Measurements from ENCODE around the gene ALKBH6.
A peak's percentile ranks its signal among the peaks of the same experiment; 100 is the strongest.
"Not testable (repeated sequence)": the region's sequence is repeated elsewhere in the genome, so short reads cannot be mapped to it uniquely, and the experiment has no call there.

The ALKBH6 gene

DNA sequence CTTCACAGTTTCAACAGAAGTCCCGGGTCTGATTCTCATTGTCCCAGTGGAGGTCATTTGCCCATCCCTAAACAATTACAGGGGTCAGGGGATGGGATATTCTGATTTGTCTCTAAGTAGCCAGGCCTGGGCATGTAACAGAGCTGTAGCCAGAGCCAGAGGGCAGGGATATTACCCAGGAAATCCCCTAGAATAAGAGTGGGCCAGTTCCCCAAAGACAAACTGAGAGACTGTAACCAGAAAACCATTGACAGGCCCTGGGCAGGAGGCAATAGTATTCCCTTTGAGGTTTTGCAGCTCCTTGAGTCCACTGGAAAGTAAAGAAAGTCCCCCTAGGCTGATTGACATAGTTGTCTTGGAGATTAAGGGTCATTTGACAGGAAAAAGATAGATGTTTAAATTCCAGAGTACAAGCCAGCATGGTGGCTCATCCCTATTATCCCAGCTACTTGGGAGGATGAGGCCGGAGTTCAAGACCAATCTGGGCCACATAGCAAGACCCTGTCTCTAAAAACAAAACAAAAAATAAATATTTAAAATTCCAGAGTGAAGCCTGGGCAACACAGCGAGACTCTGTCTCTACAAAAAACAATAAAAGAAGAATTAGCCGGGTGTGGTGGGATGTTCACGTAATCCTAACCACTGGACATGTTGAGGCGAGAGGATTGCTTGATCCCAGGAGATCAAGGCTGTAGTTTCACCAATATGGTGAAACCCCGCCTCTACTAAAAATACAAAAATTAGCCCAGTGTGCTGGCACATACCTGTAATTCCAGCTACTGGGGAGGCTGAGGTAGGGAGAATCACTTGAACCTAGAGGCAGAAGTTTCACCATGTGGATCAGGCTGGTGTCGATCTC is 20.9 kb downstream of the ALKBH6 start:
- no peak for DNase-seq

DNA sequence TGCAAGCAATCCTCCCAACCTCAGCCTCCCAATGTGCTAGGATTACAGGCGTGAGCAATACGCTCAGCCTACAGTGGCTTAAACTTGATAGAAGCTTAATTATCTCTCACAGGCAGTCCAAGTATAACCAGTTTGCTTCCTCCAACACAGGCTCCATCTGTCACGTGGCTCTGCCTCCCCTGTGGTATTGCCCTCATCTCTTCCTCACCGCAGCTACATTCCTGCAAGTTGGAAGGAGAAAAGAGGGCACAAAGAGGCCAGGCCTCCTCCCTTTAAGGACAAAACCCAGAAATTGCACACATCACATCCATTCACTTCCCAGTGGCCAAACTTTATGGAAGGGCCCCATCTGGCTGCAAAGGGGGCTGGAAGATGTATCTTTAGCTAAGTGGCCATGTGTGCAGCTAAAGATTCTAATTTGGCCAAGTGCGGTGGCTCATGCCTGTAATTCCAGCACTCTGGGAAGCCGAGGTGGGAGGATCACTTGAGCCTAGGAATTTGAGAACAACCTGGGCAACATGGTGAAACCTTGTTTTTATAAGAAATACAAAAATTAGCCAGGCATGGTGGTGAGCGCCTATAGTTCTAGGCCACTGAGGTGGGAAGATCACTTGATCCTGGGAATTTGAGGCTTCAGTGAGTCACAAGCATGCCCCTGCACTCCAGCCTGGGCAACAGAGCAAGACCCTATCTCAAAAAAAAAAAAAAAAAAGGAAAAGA is 22.1 kb downstream of the ALKBH6 start:
- no peak for DNase-seq

DNA sequence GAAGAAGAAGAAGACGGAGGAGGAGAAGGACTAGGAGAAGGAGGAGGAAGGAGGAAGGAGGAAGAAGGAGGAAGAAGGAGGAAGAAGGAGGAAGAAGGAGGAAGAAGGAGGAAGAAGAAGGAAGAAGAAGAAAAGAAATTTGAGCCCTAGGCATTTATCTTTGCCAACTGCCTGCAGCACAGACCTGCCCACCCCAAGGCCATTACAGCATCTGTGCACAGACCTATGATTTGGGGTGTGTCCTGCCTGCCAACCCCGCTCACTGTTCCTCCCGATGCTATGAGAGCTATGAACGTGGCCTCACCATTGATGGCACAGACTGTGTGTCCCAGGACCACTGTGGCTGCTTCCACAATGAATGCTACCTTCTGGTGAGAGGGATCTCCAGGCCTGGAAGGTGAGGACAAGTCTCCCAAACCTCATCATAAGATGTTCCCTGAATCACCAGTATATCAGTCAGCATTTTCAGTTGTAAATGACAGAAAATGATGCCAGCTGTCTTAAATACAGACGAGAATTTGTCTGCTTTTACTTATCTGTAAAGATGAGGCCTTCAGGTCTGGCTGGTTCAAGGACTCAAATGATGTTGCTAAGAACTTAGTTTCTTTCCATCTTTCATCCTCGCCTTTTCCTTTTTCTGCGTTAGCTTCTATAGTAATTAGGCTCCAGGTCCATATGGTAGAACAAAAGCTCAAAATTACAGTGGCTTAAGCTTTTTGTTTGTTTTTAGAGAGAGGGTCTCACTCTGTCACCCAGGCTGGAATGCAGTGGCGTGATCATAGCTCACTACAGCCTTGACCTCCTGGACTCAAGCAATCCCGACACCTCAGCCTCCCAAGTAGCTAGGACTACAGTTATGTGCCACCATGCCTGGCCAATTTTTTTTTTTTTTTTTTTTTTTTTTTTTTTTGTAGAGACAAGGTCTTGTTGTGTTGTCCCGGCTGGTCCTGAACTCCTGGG is 23.0 kb downstream of the ALKBH6 start:
- no peak for DNase-seq

DNA sequence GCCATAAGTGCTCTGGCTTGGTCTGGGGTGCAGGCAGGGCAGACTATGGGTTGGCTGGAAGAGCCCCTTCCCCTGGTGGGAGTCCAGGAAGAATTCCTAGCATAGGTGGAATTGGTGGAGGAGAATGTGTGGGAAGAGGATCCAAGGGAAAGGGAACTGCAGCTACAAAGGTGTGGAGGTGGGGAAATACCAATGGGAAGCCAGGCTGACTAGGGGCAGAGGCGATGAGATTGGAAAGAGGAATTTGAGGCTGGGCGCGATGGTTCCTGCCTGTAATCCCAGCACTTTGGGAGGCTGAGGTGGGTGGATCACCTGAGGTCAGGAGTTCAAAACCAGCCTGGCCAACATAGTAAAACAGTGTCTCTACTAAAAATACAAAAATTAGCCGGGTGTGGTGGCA is 23.9 kb downstream of the ALKBH6 start:
- DNase-seq, result no peak

DNA sequence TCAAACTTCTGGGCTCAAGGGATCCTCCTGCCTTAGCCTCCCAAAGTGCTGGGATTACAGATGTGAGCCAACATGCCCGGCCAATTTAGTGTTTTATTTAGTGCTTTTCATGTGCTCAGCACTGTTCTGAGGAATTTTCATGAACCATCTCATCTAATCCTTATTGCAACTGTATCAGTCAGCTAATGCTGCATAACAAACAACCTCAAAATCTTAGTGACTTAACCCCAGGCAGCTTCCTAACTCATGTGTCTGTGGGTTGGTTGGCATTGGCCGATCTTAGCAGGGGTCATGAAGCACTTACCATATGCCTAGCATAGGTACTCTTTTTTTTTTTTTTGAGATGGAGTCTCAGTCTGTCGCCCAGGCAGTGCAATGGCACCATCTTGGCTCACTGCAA is 25.2 kb downstream of the ALKBH6 start:
- DNase-seq, result no peak

DNA sequence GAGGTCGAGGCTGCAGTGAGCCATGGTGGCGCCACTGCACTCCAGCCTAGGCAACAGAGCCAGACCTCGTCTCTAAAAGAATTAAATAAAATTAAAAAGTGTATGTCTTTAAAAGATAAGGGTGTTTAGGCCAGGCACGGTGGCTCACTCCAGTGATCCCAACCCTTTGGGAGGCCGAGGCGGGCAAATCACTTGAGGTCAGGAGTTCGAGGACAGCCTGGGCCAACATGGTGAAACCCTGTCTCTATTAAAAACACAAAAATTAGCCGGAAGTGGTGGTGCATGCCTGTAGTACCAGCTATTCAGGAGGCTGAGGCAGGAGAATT is 26.5 kb downstream of the ALKBH6 start:
- DNase-seq, result no peak

DNA sequence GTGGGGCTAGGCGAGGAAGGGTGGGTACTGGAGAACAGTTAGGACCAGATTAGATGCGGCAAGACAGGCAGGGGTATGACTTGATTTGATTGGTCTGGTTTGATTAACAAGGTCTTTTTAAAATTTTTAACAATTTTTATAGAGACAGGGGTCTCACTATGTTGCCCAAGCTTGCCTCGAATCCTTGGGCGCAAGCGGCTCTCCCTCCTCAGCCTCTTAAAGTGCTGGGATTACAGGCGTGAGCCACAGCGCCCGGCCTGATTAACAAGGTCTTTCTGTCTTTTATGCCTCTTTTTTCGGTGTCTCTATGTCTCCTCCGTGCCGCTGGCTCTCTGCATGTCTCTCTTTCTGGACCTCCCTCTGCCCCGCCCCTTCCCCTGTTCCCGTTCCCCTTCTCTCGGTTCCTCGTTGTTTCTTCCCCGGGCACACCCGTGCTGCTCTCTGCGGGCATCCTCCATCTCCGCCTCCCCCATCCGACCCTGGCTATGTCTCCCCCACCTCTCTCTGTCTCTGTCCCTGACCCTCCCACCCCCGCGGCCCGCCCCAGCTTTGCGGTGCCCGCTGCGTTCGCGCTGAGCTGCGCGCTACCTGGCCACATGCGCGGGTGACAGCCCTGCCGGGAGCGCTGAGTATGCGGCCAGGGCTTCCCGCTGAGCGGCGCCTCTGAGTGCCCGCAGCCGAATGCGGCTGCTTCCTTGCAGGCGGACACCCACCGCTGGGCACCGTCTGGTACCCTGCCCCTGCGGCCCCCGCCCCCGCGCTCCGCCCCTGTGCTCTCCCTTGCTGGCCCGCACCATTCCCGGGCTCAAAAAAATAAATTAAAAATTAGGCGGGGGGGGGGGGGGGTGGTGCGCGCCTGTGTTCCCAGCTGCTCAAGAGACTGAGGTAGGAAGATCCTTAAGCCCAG is 27.1 kb downstream of the ALKBH6 start:
- peak in 1 of 2 donors; percentile 32 for DNase-seq

DNA sequence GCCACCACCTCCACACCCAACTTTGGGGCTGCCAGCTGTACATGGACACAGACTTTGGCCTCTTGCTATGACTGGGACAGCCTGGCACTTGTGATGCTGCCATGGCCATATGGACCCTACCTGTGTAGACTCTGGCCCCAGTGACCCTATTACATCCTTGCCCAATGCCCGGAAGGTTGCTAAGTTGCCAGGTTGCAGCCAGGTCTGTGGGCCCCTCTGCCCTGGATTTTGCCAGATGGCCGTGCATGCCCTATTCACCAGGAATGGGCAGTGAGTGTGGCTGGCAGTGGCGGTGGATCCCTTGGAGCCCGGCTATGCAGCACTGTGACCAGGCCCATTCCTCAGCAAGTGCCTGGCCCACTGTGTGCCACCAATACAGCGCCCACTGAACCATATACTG is 27.9 kb downstream of the ALKBH6 start:
- no peak for DNase-seq

DNA sequence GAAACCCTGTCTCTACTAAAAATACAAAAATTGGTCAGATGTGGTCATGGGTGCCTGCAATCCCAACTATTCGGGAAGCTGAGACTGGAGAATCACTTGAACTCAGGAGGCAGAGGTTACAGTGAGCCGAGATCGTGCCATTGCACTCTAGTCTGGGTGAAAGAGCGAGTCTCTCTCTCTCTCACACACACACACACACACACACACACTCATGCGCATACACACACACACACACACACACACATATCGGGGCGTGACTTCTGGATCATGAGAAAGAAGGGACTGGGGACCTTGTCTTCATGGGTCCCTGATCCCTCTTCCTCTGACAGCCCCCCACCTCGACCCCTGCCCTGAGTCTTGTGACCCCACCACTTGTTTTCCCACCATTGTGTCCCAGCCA is 30.8 kb downstream of the ALKBH6 start:
- no peak for DNase-seq

DNA sequence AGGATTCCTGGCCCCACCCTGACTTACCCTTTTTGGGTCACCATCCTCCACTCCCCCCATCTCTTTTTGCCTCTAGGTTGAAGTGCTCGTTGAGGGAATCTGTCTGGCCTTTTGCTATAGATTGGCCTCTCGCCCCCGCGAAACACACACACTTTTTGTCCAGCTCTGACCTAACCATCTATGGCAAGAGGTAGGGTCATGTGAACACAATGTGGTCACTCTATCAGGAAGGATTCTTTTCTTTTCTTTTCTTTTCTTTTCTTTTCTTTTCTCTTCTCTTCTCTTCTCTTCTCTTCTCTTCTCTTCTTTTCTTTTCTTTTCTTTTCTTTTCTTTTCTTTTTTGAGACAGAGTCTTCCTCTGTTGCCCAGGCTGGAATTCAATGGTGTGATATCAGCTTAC is 33.0 kb downstream of the ALKBH6 start:
- not testable (repeated sequence) for DNase-seq

DNA sequence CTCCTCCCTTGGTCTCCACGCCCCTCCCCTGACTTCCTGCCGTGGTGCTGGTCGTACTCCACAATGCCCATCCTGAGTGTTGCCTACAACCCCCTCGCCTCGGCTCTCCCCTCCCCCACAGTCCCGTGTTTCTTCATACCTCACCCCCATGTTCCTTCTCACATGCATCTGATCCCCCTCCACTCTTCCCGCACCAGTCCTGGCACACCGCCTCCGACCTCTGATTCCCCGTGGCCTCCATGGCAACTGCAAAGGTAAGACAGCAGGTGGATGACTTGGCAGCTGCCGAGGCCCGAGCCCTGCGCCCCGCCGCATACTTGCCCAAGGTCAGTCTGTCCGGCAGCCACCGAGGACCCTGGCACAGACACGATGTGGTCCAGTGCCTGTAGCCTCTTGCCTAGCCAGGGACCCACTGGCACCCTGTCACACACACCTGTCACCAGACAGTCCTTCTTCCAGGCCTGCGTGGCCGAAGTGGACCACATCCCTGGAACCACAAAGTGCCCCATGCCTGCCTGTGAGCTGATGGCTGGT is 35.1 kb downstream of the ALKBH6 start:
- DNase-seq, result no peak

DNA sequence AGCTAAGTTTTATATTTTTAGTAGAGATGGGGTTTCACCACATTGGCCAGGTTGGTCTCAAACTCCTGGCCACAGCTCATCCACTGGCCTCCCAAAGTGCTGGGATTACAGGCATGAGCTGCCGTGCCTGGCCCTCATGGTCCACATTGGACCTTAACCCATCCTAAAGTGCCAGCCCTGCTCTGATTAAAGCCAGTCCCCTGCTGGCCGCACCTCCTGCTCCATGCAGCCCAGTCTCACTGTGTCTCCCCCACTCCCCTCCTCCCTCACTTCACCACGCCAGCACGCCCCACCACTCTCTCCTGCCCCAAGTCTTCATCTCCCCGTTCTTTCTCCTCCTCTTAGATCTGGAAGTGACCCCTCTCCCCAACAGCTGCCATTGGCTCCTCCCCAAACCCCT is 35.7 kb downstream of the ALKBH6 start:
- no peak for DNase-seq

DNA sequence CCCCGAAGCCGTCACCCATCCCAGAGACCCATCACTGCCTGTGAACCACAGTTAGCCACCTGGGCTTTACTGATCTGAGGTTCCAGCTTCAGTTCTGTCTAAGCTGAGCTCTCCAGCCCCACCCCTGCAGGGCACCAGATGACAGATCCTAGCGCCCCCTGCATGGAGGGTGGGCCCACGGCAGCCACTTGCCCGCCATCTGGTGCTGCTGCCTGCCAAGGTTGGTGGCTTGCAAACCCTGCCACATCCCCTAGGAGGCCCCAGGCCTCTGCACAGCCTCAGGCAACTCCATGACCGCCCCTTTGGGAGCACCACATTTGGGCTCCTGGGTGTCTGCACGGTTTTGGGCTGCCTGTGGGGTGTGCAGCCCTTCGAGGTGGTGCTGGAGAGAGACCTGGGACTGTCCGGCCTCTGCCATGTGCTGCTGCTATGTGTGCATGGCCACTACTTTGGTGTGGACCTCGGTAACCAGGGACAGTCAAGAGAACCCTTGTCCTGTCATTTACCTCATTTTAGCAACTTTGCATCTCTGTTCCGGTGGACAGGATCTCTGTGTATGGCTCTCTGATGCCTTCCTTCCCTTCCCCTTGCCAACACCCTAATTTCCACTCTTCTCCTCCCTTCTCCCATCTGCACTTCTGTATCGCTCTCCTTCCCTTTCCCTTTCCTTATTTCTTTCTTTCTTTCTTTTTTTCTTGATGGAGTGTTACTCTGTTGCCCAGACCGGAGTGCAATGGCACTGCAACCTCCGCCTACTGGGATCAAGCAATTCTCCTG is 36.4 kb downstream of the ALKBH6 start:
- DNase-seq, result peak in 1 of 2 donors; percentile 27

DNA sequence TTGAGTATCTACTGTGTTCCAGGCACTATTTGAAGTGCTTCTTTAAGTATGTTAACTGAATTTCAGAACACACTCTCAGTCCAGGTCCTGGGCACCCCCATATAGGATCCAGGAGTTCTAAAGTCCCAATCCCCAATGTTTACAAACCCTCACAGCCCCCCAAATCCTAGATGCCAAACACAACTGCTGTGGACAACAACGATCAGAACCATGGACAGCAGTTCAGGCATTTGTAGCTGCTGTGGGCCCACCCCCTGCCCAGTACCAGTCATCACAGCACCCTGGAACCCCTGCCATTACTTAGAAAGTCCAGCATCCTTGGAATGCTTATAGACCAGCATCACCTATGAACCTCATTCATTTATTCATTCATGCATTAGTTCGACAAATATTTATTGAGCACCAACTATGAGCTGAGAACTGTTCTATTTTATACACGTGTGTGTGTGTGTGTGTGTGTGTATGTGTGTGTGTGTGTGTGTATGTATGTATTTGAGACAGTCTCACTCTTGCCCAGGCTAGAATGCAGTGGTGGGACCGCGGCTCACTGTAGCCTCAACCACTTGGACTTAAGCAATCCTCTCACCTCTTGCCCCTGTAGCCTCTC is 38.3 kb downstream of the ALKBH6 start:
- DNase-seq, result no peak

DNA sequence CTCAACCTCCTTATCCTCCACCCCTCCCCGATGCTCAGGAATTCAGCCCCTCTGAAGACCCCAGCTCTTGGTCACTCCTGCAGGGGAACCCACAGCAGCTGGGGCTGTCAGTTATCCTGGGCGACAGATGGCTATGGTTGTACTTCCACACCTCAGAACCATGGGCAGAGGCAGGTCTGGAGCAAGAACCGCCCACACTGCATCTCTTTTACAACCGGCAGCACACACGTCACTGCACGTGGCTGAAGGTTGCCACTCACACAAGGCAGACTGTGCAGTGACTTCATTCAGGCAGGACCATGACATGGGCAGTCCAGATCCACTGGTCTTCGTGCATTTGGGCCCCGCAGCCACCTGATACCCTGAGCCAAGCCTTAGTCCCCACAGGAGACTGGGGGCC is 40.5 kb downstream of the ALKBH6 start:
- DNase-seq, result no peak

DNA sequence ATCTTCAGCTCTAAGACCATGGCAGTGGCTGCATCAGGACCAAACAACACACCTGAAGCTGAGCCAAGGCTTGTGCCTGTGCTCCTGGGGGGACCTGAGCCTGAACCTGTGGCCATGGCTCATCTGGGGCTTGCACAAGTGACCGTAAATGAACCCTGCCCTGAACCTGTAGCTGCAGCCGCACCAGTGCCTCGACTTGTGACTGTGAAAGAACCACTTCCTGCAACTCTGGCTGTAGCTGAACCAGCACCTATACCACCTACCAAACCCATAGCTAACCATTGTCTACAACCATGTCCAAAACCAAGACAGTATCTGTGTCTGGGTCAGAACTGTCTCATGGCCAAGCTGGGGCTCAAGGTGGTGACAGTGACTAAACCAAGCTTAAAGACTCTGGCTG is 47.2 kb downstream of the ALKBH6 start:
- DNase-seq, result no peak

DNA sequence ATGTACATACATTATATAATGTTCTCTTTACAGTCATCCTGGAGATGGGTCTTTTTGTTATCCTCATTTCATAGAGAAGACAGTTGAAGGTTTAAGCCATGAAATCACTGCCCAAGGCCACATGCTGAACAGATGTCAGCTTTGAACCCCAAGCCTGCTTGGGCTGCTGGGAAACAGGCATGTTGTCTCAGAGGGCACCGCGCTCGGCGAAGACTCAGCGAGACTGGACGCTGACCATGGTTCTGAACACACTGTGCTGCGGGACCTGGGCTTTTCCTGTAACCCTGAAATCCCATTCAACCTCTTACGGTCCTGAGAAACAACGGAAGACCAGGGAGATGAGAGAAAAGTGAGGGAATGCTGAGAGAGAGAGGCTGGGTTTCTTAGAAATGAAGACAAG is 50.5 kb downstream of the ALKBH6 start:
- DNase-seq, result peak in 1 of 2 donors; percentile 30

DNA sequence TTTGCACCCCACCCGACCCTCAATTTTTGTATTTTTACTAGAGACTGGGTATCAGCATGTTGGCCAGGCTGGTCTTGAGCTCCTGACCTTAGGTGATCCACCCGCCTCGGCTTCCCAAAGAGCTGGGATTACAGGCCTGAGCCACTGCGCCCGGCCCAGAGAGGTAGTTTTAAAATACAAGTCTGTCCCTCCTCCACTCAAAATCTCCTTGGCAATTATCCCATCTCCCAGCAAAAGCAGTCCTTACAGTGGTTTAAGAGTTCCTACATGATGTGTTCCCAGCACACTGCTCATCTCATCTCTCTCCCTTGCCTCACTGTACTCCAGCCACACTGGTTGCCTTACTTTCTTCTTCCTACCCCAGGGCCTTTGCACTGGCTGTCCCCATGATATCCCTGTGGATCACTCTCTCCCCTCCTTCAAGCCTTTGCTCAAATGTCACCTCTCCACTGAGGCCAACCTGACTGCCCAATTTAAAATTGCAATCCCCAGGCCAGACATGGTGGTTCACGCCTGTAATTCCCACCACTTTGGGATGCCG is 53.5 kb downstream of the ALKBH6 start:
- DNase-seq, result no peak

DNA sequence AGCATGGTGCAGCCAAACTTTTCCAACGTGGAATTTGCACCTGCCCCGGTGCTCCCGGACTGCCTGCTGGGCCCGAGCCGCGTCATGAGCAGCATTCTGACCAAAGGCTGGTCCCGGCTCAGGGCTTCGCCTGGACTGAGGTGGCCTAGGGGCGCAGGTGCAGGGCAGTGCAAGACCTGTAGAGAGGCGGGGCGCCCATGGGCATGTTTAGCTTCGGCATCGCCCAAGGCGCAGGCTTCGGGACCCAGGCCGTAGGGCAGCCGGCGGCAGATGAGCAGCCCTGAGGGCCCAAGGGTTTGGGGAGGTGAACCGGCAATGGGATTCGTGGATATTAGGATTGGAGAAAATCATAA is 54.1 kb downstream of the ALKBH6 start:
- DNase-seq, result no peak

Measured in CD4-positive, alpha-beta T cell treated with Interleukin-4 for 1 hour (primary cell).